ENCODE measurements around the gene NTN4. TPM values are rescaled to one million over a fixed set of nuclear protein-coding genes. Genes with fewer than 3 reads are reported as not detected.

Gene NTN4
- total RNA-seq, 1 donor from 2014 or later, result 21.2 TPM

GRCh38 chr12:95712269-95712668, 78.3 kb downstream of the NTN4 start:
- H3K9me3 Mint-ChIP-seq, result no peaks in the 10 kb centered on the region
- DNase-seq (ENCODE audit: extremely low spot score, unreplicated experiment), result no peak
- no peaks in the 10 kb centered on the region for H3K4me1 Mint-ChIP-seq (ENCODE audit: unreplicated experiment)
- TF ChIP-seq CTCF (conservative IDR thresholded peaks at IDR 0.05), result no peak
- H3K4me3 Mint-ChIP-seq, result no peak overlapping the region
- peaks cover 3% of the 10 kb centered on the region for H3K27me3 Mint-ChIP-seq
- no peak overlapping the region for H3K27ac Mint-ChIP-seq
- peaks cover 6% of the 10 kb centered on the region for H3K36me3 Mint-ChIP-seq

- H3K27ac Mint-ChIP-seq, result no peak overlapping the region
- peaks cover 6% of the 10 kb centered on the region for H3K27me3 Mint-ChIP-seq
- TF ChIP-seq CTCF (conservative IDR thresholded peaks at IDR 0.05), result no peak
- DNase-seq (ENCODE audit: extremely low spot score, unreplicated experiment), result no peak
- H3K36me3 Mint-ChIP-seq, result peaks cover 6% of the 10 kb centered on the region
- no peaks in the 10 kb centered on the region for H3K9me3 Mint-ChIP-seq
- no peaks in the 10 kb centered on the region for H3K4me1 Mint-ChIP-seq (ENCODE audit: unreplicated experiment)
- no peak overlapping the region for H3K4me3 Mint-ChIP-seq
These were observed 80.2 kb downstream of the NTN4 start for GRCh38 chr12:95710386-95710785.

GRCh38 chr12:95709152-95709551, 81.4 kb downstream of the NTN4 start:
- no peak for TF ChIP-seq CTCF (conservative IDR thresholded peaks at IDR 0.05)
- Mint-ChIP-seq H3K27me3 (peaks cover 6% of the 10 kb centered on the region), H3K27ac (no peak overlapping the region), H3K36me3 (peaks cover 6% of the 10 kb centered on the region), H3K4me1 (ENCODE audit: unreplicated experiment) (no peaks in the 10 kb centered on the region), H3K9me3 (no peaks in the 10 kb centered on the region), H3K4me3 (no peak overlapping the region)
- no peak for DNase-seq (ENCODE audit: extremely low spot score, unreplicated experiment)

- Mint-ChIP-seq H3K36me3 (no peaks in the 10 kb centered on the region), H3K4me3 (no peak overlapping the region), H3K9me3 (no peaks in the 10 kb centered on the region), H3K27me3 (peaks cover 6% of the 10 kb centered on the region), H3K27ac (no peak overlapping the region), H3K4me1 (ENCODE audit: unreplicated experiment) (peaks cover 5% of the 10 kb centered on the region)
- DNase-seq (ENCODE audit: extremely low spot score, unreplicated experiment), result no peak
- no peak for TF ChIP-seq CTCF (conservative IDR thresholded peaks at IDR 0.05)
These were observed 85.4 kb downstream of the NTN4 start for GRCh38 chr12:95705143-95705542.

- H3K36me3 Mint-ChIP-seq, result no peaks in the 10 kb centered on the region
- no peak overlapping the region for H3K27ac Mint-ChIP-seq
These were observed 86.6 kb downstream of the NTN4 start for GRCh38 chr12:95703986-95704385.

More at GRCh38 chr12:95703986-95704385, 86.6 kb downstream of the NTN4 start:
- Mint-ChIP-seq H3K4me1 (ENCODE audit: unreplicated experiment) (peaks cover 5% of the 10 kb centered on the region), H3K9me3 (no peaks in the 10 kb centered on the region), H3K27me3 (peaks cover 6% of the 10 kb centered on the region), H3K4me3 (no peak overlapping the region)
- no peak for DNase-seq (ENCODE audit: extremely low spot score, unreplicated experiment)
- TF ChIP-seq CTCF (conservative IDR thresholded peaks at IDR 0.05), result no peak
